Measurements from ENCODE around the gene VOPP1. TPM values are rescaled to one million over a fixed set of nuclear protein-coding genes. Genes with fewer than 3 reads are reported as not detected.

Gene VOPP1
- total and polyA plus RNA-seq, 10 of the 15 experiments (the other 5 are each of a cell fraction or from before 2014, with no cell fraction given): 32.8 to 206 (median 129) TPM

- TF ChIP-seq PRDM15 (CRISPR knock-in tag; IDR thresholded peaks at IDR 0.05) (no peak), NRF1 (conservative IDR thresholded peaks at IDR 0.05; ENCODE audit: low read depth, low read length) (no peak), POLR2AphosphoS2 (IDR thresholded peaks at IDR 0.05; ENCODE audit: low read depth, low read length) (peak; percentile 14; the same call in 1 of the 2 replicates), PBX3 (IDR thresholded peaks at IDR 0.05; ENCODE audit: insufficient replicate concordance, low read depth, low read length) (no peak), HSF1 (IDR thresholded peaks at IDR 0.05; ENCODE audit: low read depth, low read length) (no peak), ATF3 (IDR thresholded peaks at IDR 0.05; ENCODE audit: borderline replicate concordance, extremely low read depth, low read depth, low read length) (no peak), NFYB (IDR thresholded peaks at IDR 0.05; ENCODE audit: insufficient read depth, low read depth, low read length) (peak; percentile 43; the same call in 1 of the 2 replicates), USF1 (IDR thresholded peaks at IDR 0.05; ENCODE audit: borderline replicate concordance, extremely low read length, insufficient read depth, low read depth, low read length) (no peak), MLLT1 (IDR thresholded peaks at IDR 0.05) (peak; percentile 70), HDGF (IDR thresholded peaks at IDR 0.05) (peak; percentile 44; the same call in 1 of the 2 replicates), YBX1 (IDR thresholded peaks at IDR 0.05) (no peak), ASH2L (IDR thresholded peaks at IDR 0.05; ENCODE audit: borderline replicate concordance, low read depth) (no peak), HDAC2 (IDR thresholded peaks at IDR 0.05) (no peak), RFX5 (IDR thresholded peaks at IDR 0.05; ENCODE audit: low read depth, low read length) (no peak), RB1 (IDR thresholded peaks at IDR 0.05; ENCODE audit: borderline replicate concordance) (no peak), MAX (IDR thresholded peaks at IDR 0.05; ENCODE audit: low read depth, low read length) (no peak), CHD2 (IDR thresholded peaks at IDR 0.05; ENCODE audit: borderline replicate concordance, low read depth, low read length) (peak; percentile 65; the same call in 1 of the 2 replicates), RUNX3 (IDR thresholded peaks at IDR 0.05; ENCODE audit: low read length) (peak; percentile 87), ELK1 (IDR thresholded peaks at IDR 0.05; ENCODE audit: low read depth, low read length) (no peak)
Measured at GRCh38 chr7:55557666-55558188, 14.6 kb downstream of the VOPP1 start (continued).
